ENCODE data around the gene COPS6.

COPS6 gene

GRCh38 chr7:100085515-100085914 lies 3.3 kb upstream of the COPS6 start:
- no peaks in the 10 kb centered on the region for H3K36me3 ChIP-seq (ENCODE audit: insufficient read depth)
- H3K9ac ChIP-seq: no peak overlapping the region
- no peak for TF ChIP-seq CTCF (conservative IDR thresholded peaks at IDR 0.05; ENCODE audit: low read depth, low read length)
- H3K27me3 ChIP-seq (ENCODE audit: insufficient read depth, low read depth): no peaks in the 10 kb centered on the region; the same call in 1 of the 2 replicates
- no peak overlapping the region for H2AFZ ChIP-seq (ENCODE audit: low read depth)
- H3K27ac ChIP-seq: no peak overlapping the region
- peaks cover 21% of the 10 kb centered on the region for H3K79me2 ChIP-seq (ENCODE audit: insufficient read depth, low read depth)
- H4K20me1 ChIP-seq (ENCODE audit: insufficient read depth): no peaks in the 10 kb centered on the region
- H3K4me2 ChIP-seq: no peak overlapping the region
- H3K4me3 ChIP-seq (IDR thresholded peaks at IDR 0.05; ENCODE audit: insufficient read depth, low read depth, low read length): no peak overlapping the region
- H3K4me1 ChIP-seq (ENCODE audit: low read depth, poor library complexity, severe bottlenecking): peaks cover 32% of the 10 kb centered on the region

- H2AFZ ChIP-seq (ENCODE audit: low read depth): no peak overlapping the region
- H3K36me3 ChIP-seq (ENCODE audit: insufficient read depth): peaks cover 8% of the 10 kb centered on the region; the same call in 1 of the 2 replicates
- no peak overlapping the region for H3K4me2 ChIP-seq
- H3K4me1 ChIP-seq (ENCODE audit: low read depth, poor library complexity, severe bottlenecking): peaks cover 29% of the 10 kb centered on the region
- H3K27ac ChIP-seq: no peak overlapping the region
- peaks cover 12% of the 10 kb centered on the region; the same call in 1 of the 2 replicates for H3K79me2 ChIP-seq (ENCODE audit: insufficient read depth, low read depth)
- TF ChIP-seq CTCF (conservative IDR thresholded peaks at IDR 0.05; ENCODE audit: low read depth, low read length): no peak
- no peaks in the 10 kb centered on the region; the same call in 1 of the 2 replicates for H3K27me3 ChIP-seq (ENCODE audit: insufficient read depth, low read depth)
- H4K20me1 ChIP-seq (ENCODE audit: insufficient read depth): no peaks in the 10 kb centered on the region
- H3K9ac ChIP-seq: no peak overlapping the region
- no peak overlapping the region for H3K4me3 ChIP-seq (IDR thresholded peaks at IDR 0.05; ENCODE audit: insufficient read depth, low read depth, low read length)
These were observed 1.6 kb upstream of the COPS6 start for GRCh38 chr7:100087055-100087750.

GRCh38 chr7:100088095-100088620 lies 611 bp upstream of the COPS6 start:
- Histone ChIP-seq H3K4me1 (ENCODE audit: low read depth, poor library complexity, severe bottlenecking) (peaks cover 24% of the 10 kb centered on the region), H3K4me2 (peak overlapping the region; percentile 97), H4K20me1 (ENCODE audit: insufficient read depth) (no peaks in the 10 kb centered on the region), H2AFZ (ENCODE audit: low read depth) (peak overlapping the region; percentile 83), H3K9ac (peak overlapping the region; percentile 67), H3K36me3 (ENCODE audit: insufficient read depth) (peaks cover 17% of the 10 kb centered on the region; the same call in 1 of the 2 replicates), H3K4me3 (IDR thresholded peaks at IDR 0.05; ENCODE audit: insufficient read depth, low read depth, low read length) (peak overlapping the region; percentile 11), H3K27ac (peak overlapping the region; percentile 60), H3K79me2 (ENCODE audit: insufficient read depth, low read depth) (peaks cover 12% of the 10 kb centered on the region; the same call in 1 of the 2 replicates), H3K27me3 (ENCODE audit: insufficient read depth, low read depth) (no peaks in the 10 kb centered on the region; the same call in 1 of the 2 replicates)
- no peak for TF ChIP-seq CTCF (conservative IDR thresholded peaks at IDR 0.05; ENCODE audit: low read depth, low read length)

GRCh38 chr7:100089458-100090196 lies 858 bp downstream of the COPS6 start:
- peaks cover 18% of the 10 kb centered on the region for H3K4me1 ChIP-seq (ENCODE audit: low read depth, poor library complexity, severe bottlenecking)
- H2AFZ ChIP-seq (ENCODE audit: low read depth): peak overlapping the region; percentile 83
- no peaks in the 10 kb centered on the region for H4K20me1 ChIP-seq (ENCODE audit: insufficient read depth)
- H3K27ac ChIP-seq: peak overlapping the region; percentile 60
- peak overlapping the region; percentile 97 for H3K4me2 ChIP-seq
- peak overlapping the region; percentile 20 for H3K4me3 ChIP-seq (IDR thresholded peaks at IDR 0.05; ENCODE audit: insufficient read depth, low read depth, low read length)
- no peaks in the 10 kb centered on the region for H3K27me3 ChIP-seq (ENCODE audit: insufficient read depth, low read depth)
- no peak for TF ChIP-seq CTCF (conservative IDR thresholded peaks at IDR 0.05; ENCODE audit: low read depth, low read length)
- peaks cover 12% of the 10 kb centered on the region; the same call in 1 of the 2 replicates for H3K79me2 ChIP-seq (ENCODE audit: insufficient read depth, low read depth)
- H3K36me3 ChIP-seq (ENCODE audit: insufficient read depth): peaks cover 29% of the 10 kb centered on the region; the same call in 1 of the 2 replicates
- H3K9ac ChIP-seq: peak overlapping the region; percentile 67; the same call in 1 of the 2 replicates
